ENCODE measurements around the gene PTGDS.

GRCh38 chr9:137026828-137027227 lies 49.5 kb downstream of the PTGDS start:
- TF ChIP-seq CTCF (IDR thresholded peaks at IDR 0.05; ENCODE audit: poor library complexity, severe bottlenecking) (no peak), REST (IDR thresholded peaks at IDR 0.05; ENCODE audit: borderline replicate concordance) (no peak)

Data from neural cell (in vitro differentiated cells).